Fibroblast of the aortic adventitia (primary cell): ENCODE data around the gene ZNF609. TPM values are rescaled to one million over a fixed set of nuclear protein-coding genes. Genes with fewer than 3 reads are reported as not detected.

Experiments
- DNase-seq: peaks from one replicate; pipeline ENCODE4 v3.0.0-alpha.2; 2010; ENCODE audit warnings: low read depth
- H3K4me3 ChIP-seq: 2 replicates; pipeline ENCODE4 v1.5.1; 2011; ENCODE audit warnings: low read depth, mild to moderate bottlenecking, control low read depth, low read length, moderate library complexity
- CTCF ChIP-seq: IDR thresholded peaks from 2 replicates; pipeline ENCODE4 v1.5.1; 2011; ENCODE audit warnings: mild to moderate bottlenecking, low read length, control low read depth, inconsistent platforms; ENCODE audit not compliant: insufficient read depth
- small RNA-seq: library from RNA; depleted of rRNA; stranded (forward); fragments of <200 nt; gene quantifications from one replicate; pipeline ENCODE3, GENCODE V24; 2012
- total RNA-seq: library from RNA; depleted of rRNA; stranded (reverse); fragments of >200 nt; gene quantifications from 2 replicates; pipeline ENCODE4 v1.2.3, GENCODE V29; 2012; ENCODE audit warnings: low replicate concordance

The ZNF609 gene
- total RNA-seq, 1 donor = 19.3 TPM

- no peak overlapping the region for H3K4me3 ChIP-seq
- no peak for TF ChIP-seq CTCF
- DNase-seq = no peak
These were observed 257.5 kb downstream of the ZNF609 start for GRCh38 chr15:64717735-64718495.

GRCh38 chr15:64720188-64720587, 259.8 kb downstream of the ZNF609 start:
- H3K4me3 ChIP-seq = no peak overlapping the region
- DNase-seq = no peak
- TF ChIP-seq CTCF = no peak

- no peak for DNase-seq
- TF ChIP-seq CTCF = no peak
- no peak overlapping the region for H3K4me3 ChIP-seq
These were observed 269.8 kb downstream of the ZNF609 start for GRCh38 chr15:64730151-64730550.

- peak; percentile 81 for TF ChIP-seq CTCF
- H3K4me3 ChIP-seq = no peak overlapping the region
- DNase-seq = peak; percentile 75
These were observed 270.8 kb downstream of the ZNF609 start for GRCh38 chr15:64731012-64731804.

GRCh38 chr15:64731805-64732151, 271.4 kb downstream of the ZNF609 start:
- no peak for DNase-seq
- H3K4me3 ChIP-seq = no peak overlapping the region
- no peak for TF ChIP-seq CTCF

- TF ChIP-seq CTCF = no peak
- no peak for DNase-seq
- no peak overlapping the region for H3K4me3 ChIP-seq
These were observed 271.9 kb downstream of the ZNF609 start for GRCh38 chr15:64732156-64732860.

Small RNA genes lying within 50 kb of the gene (small RNA-seq; reads per million reads assigned to genes)
- gene AC100830.2 (not detected), gene RF00019 (not detected), gene RNU6-549P (not detected)

Other genes with a start within 250 kb of the ZNF609 start
- gene CSNK1G1, start 104.4 kb upstream of the ZNF609 start, total RNA-seq = 13.8 and 22.0 TPM in 2 replicates
- 6.6 and 56.7 TPM in 2 replicates for gene PCLAF, start 79.1 kb upstream of the ZNF609 start, total RNA-seq
- gene TRIP4, start 72.7 kb upstream of the ZNF609 start, total RNA-seq = 11.8 and 25.8 TPM in 2 replicates